RPMI8226 (cell line): ENCODE measurements around the gene NBPF6.
"Not testable (repeated sequence)": the region's sequence is repeated elsewhere in the genome, so short reads cannot be mapped to it uniquely, and the experiment has no call there.

Experiments used
- DNase-seq: peaks from one replicate; pipeline ENCODE4 v3.0.0-alpha.2; 2015

NBPF6 gene, protein sequence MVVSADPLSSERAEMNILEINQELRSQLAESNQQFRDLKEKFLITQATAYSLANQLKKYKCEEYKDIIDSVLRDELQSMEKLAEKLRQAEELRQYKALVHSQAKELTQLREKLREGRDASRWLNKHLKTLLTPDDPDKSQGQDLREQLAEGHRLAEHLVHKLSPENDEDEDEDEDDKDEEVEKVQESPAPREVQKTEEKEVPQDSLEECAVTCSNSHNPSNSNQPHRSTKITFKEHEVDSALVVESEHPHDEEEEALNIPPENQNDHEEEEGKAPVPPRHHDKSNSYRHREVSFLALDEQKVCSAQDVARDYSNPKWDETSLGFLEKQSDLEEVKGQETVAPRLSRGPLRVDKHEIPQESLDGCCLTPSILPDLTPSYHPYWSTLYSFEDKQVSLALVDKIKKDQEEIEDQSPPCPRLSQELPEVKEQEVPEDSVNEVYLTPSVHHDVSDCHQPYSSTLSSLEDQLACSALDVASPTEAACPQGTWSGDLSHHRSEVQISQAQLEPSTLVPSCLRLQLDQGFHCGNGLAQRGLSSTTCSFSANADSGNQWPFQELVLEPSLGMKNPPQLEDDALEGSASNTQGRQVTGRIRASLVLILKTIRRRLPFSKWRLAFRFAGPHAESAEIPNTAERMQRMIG

DNA sequence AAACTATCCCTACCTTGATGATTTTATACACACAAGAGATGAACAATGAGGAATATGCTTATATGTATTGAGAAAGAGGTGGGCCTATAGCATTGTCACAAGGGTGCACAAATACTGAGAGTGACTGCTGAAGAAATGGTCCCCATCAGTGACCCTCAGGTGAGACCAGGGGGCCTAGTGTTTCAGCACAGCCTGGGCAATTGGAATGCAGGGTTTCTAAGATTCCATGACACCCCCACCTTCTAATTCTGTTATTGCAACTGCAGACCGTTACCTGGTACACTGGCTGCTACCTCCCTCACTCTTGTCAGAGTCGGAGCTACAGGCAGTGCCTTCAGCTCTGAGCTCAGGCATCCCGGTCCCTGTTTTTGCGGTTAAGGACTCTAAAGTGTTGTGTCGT, at the start of gene NBPF6:
NBPF6 (plus strand) TSS at position 301 of the 400 bp plus-strand sequence. CDS start 259 bp downstream, outside the sequence.
- DNase-seq, result not testable (repeated sequence)

DNA sequence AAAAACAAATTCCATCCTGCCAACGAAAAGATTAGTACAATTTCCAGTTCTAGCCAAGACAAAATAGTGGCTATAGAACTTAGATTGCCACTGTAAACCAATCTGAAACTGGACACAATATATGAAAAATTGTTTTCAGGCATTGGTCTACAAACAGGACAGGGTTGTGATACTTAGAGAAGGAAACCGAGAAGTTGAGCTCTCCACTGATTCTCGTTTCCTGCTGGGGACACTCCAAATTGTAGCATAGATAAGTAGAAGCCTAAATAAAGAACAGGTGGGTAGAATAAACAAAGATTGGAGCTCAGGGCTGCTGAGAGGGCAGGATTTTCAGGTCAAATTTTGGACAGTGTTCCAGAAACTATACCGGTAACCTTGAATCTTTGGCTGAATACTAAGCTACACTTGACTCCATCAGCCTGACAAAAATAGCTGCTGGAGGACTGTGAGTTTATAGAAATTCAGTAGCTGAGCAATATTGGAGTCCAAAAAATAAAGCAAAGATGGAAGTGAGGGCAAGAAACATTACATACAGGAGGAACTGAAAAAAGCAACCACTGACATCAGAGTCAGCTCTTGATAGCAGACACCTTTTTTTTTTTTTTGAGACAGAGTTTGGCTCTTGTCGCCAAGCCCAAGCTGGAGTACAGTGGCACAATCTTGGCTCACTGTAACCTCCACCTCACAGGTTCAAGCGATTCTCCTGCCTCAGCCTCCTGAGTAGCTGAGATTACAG, 38.9 kb upstream of the NBPF6 start:
- DNase-seq, result not testable (repeated sequence)

DNA sequence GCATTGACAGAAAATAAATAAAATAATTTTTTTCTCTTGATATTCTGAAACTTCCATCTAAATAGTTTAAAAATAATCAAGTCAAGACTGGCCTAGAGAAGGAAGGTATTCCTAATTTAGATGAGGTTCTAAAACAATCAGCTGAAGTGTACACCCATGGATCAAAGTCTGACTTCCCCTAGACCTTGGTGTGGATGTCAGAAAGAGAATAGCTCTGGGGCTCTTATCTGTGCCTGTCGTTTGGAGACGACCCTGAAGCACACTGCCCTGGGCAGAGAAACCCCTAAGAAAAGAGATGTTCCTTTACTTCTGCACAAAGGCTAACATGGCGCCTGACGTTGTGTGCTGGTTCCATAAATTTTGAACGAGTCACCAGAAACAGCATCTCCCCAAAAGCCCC, 30.0 kb upstream of the NBPF6 start:
- DNase-seq, result not testable (repeated sequence)

DNA sequence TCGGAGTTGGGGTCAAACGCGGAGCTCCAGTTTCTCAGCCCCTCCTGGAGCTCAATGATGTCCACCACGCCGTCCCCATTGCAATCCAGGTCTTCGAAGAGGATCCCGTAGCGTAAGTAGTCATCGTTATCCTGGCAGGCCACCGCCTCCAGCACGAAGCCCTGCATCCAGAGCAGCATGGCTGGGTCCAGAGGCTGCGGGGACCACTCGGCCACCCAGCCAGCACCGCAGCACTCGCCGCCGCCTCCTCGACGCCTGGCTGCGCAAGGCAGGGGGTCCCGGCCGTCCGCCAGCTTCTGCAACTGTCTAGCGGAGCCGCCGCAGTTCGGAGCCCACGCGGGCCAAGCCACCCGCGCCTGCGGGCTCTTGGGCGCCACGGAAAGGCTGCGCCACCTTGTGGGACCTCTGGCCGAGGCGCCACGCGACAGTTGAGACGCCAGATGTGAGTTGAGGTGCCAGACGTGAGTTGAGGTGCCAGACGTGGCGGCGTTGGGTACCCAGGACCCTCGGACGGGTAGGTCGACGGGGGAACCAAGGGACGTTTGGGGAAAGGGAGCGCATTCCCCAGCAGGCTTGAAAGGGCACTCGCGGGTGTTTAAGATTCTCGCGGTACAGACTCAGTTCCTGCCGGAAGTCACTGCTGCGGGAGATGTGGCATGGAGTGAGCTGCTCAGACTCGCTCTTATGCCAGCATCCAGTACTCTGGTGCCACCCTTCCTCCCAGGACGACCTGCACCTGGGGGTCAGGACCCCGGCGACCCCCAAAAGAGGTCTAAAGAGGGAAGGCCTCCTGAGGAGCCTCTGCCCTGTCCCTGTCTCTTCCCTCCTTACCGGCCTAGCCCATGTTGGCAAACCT, 28.9 kb upstream of the NBPF6 start:
- not testable (repeated sequence) for DNase-seq

DNA sequence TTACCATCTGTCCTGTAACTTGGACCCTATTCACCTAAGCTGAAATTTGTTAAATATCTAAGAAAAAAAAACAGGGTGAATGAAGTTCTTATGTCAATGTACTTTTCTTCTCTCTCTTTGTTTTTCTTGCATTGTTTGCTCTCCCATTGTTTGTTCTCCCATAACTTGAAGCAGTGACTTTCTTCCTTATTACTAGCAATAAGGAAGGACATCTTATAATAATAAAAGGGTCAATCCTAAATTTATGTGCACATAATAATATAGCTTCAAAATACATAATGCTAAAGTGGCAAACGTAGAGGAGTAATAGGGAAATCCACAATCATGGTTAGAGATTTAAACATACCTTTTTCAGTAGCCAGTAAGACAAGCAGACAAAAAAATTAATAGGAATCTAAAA, 23.3 kb upstream of the NBPF6 start:
- not testable (repeated sequence) for DNase-seq

DNA sequence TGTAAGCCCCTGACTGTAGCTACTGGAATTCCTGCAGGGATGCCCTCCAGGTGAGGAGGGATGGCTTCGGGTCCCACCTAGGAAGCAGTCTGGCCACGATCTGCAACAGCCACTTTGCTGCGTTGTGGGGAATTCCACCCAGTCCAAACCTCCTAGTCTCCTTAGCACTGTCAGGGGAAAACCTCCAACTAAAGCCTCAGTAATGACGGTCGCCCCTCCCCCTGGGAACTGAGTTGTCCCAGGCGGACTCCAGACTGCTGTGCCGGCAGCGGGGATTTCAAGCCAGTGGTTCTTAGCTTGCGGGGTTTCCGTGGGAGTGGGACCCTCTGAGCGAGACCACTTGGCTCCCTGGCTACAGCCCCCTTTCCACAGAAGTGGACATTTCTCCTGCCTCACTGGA, 18.1 kb upstream of the NBPF6 start:
- DNase-seq, result not testable (repeated sequence)

DNA sequence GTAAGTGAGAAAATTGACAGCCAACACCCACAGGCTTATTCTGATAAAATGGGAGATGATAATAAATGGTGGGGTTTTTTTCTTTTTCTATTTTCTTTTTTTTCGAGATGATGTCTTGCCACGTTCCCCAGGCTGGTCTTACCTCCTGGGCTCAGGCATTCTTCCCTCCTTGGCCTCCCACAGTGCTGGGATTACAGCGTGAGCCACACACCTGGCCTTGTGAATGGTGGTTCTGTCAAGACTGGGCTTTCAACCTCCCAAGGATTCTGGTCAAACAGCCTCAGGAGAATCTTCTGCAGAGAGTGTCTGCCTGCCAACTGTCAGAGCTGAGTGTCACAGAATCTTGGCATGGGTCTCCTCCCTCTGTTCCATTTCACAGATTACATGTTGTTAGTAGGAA, 16.7 kb upstream of the NBPF6 start:
- not testable (repeated sequence) for DNase-seq

DNA sequence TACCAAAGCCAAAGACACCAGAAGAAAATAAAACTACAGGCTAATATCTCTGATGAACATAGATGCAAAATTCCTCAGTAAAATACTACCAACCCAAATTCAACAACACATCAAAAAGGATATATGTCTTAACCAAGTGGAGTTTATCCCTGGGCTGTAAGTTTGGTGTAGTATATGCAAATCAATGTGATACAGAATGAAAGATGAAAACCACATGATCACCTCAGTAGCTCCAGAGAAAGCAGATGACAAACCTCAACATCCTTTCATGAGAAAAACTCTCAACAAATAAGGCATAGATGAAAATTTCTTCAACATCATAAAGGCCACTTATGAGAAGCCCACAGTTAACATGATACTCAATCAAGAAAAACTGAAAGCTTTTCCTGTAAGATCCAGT, 11.6 kb upstream of the NBPF6 start:
- DNase-seq, result not testable (repeated sequence)

DNA sequence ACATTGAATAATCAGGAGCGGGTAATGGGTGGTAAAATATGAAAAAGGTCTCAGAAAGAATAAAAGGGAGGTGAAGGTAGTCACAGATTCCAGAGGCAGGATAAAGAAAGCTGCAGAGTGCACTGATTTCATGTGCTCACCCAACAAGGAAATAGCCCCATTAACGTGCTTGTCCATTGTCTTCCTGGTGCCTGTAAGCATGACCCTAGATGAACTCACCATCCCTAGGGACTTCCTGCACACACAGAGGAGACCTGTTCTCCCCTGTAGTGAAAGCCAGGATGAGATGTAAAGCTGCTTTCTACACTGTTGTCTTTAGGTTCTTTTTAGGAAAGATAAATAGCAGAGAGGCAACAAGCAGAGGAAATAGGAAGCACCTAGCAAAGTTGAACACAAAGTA, 4.4 kb downstream of the NBPF6 start:
- DNase-seq, result not testable (repeated sequence)

DNA sequence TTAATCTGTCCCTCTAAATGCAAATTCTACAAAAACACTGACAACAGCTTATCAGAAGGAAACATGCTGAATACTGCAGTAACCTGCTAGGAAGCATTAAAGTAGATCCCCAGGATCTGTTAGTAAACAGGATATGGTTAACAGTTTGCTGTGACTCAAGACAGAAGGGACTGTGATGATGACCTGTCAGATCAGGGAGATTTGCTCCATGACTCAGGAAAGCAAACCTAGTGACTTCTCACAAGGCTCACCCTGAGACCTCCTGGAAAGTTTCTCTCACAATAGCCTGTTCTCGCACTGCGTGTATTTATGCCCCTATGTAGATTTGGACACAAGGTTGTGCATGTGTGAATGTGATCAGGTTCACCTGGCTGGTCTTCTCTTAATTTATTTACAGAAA, 8.5 kb downstream of the NBPF6 start:
- DNase-seq, result not testable (repeated sequence)

DNA sequence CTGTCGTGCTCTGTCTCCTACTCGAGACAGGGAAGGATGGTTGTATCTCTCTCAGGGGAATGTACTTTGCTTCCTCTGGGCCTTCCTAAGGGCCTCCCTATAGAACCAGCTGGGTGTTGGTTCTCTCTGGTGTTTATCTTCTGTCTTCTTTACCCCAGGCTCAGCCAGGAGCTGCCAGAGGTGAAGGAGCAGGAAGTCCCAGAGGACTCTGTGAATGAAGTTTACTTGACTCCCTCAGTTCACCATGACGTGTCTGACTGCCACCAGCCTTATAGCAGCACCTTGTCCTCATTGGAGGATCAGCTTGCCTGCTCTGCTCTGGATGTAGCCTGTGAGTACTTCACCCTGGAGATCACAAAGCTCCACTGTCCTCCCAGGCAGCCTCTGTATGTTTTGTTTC, 11.6 kb downstream of the NBPF6 start:
- DNase-seq, result not testable (repeated sequence)

DNA sequence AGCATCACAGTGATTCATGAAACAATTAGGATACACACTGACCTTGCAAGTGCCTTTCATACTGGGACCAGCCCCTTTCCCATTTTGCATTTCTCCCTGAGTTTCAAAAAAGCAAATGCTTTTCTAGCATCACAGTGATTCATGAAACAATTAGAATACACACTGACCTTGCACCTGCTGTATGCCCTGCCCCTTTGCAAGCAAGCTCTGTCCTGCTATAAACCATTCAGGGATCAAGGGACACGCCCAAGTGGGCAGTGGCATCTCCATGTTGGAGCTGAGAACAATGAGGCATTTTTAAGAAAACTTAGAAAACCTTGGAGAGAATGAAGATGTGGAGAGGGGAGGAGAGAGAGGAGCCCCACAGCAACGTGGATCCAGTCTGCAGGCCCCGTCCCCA, 13.8 kb downstream of the NBPF6 start:
- DNase-seq, result not testable (repeated sequence)

DNA sequence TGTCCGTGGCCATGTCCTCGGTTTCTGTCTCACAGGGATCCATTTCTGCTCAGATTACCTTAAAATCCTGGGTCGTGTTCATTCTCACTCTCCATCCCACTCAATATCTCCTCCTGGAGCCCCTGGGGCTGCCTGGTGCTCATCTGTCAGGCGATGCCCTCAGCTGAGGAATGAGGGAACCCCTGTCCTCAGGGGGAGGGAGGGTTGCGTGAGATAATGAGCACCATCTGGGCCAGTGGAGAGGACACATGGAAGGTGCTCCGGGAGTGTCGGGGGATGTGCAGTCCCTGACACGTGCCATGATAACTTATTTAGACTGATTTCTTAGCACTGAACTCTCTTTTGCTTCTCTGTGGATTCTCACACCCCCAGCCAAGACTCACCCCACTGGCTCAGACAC, 16.0 kb downstream of the NBPF6 start:
- DNase-seq, result not testable (repeated sequence)

DNA sequence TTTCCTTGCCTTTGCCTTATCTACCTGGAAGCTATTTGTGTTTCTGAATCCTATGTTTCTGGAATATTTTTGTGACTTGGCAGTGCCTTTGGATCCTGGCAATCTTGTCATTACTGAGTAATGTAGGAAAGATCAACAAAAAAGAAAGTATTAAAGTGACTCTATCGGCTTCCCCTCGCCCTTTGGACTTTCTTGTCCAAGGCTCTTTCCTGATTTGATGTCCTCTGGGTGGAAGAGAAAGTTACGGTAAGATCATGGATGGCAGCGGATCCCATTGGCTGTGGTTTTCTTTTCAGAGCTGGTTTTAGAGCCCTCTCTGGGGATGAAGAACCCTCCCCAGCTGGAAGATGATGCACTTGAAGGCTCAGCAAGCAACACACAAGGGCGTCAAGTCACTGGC, 17.0 kb downstream of the NBPF6 start:
- DNase-seq, result not testable (repeated sequence)

DNA sequence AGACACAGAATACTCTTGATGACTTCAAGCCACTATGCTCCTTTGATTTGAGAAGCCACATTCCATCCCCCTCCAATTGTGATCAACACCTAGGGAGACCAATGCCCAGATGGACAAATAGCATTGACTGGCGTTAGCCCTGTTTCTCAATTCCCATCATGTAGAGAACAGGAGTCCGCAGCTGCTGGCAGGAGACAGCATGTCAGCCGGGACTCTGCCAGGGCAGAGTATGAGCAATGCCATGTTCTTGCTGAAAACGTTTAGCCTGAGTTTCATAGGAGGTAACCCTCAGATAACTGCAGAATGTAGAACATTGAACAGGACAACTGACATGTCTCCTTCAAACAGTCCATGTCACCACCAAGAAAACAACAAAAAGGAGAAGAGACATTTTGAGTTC, 20.6 kb downstream of the NBPF6 start:
- DNase-seq, result not testable (repeated sequence)

DNA sequence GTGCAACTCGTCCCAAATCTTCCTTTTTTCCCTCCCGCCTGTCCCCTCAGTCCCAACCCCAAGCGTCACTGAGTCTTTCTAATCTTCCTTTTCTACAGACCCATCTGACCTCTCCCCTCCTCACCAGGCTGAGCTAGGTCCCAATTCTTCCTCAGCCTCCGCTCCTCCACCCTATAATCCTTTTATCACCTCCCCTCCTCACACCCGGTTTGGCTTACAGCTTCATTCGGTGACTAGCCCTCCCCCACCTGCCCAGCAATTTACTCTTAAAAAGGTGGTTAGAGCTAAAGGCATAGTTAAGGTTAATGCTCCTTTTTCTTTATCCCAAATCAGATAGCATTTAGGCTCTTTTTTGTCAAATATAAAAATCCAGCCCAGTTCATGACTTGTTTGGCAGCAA, 24.4 kb downstream of the NBPF6 start:
- not testable (repeated sequence) for DNase-seq

DNA sequence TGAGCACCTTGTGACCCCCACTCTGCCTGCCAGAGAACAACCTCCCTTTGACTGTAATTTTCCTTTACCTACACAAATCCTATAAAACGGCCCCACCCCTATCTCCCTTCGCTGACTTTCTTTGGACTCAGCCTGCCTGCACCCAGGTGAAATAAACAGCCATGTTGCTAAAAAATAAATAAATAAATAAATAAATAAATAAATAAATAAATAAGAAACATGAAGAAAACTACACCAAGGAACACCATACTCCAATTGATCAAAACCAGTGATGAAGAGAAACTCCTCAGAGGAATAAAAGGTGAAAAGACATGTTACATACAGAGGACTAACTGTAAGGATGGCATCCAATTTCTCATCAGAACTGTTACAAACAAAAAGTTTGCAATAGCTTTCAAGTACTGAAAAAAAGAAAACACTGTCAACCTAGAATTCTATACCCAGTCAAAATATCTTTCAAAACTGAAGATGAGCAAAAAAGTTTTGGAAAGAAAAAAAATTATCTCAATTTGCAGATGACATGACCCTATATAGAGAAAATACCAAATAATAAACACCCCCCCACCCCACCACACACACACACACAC, 28.4 kb downstream of the NBPF6 start:
- no peak for DNase-seq

DNA sequence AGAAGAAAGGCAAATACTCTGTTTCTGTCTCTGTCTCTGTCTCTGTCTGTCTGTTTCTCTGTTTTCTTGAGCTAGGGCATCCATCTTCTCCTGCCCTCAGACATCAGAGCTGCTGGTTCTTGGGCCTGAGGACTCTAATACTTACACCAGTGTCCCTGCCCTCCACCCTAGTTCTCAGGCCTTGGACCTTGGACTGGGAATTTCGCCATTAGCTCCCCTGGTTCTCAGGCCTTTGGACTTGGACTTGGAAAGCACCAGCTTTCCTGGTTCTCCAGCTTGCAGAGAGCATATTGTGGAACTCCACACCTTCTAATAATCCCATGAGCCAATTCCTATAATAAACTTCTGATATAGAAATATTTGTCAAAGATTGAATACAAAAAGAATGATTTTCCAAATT, 32.6 kb downstream of the NBPF6 start:
- DNase-seq, result no peak

DNA sequence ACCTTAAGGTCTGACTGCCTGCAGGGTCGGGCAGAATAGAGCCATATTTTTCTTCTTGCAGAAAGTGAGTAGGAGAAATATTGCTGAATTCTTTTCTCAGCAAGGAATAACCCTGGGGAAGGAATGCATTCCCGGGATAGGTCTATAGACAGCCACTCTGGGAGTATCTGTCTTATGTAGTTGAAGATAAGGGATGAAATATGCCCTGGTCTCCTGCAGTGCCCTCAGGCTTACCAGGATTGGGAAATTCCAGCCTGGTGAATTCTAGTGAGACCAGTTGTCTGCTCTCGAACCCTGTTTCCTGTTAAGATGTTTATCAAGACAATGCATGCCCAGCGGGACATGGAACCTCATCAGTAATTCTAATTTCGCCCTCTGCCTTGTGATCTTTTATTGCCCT, 35.8 kb downstream of the NBPF6 start:
- DNase-seq, result not testable (repeated sequence)

DNA sequence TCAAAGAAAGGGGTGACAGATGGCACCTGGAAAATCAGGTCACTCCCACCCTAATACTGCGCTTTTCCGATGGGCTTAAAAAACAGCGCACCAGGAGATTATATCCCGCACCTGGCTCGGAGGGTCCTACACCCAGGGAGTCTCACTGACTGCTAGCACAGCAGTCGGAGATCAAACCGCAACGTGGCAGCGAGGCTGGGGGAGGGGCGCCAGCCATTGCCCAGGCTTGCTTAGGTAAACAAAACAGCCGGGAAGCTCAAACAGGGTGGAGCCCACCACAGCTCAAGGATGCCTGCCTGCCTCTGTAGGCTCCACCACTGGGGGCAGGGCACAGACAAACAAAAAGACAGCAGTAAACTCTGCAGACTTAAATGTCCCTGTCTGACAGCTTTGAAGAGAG, 36.6 kb downstream of the NBPF6 start:
- DNase-seq, result not testable (repeated sequence)

DNA sequence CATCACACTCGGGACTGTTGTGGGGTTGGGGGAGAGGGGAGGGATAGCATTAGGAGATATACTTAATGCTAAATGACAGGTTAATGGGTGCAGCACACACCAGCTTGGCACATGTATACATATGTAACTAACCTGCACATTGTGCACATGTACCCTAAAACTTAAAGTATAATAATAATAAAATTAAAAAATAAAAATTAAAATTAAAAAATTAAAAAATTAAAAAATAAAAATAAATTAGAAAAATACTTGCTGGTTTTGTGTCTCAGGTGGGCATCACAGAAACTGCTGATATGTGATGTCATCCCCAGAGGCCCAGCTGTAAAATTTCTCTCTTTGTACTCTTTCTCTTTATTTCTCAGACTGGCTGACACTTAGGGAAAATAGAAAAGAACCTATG, 44.9 kb downstream of the NBPF6 start:
- DNase-seq, result not testable (repeated sequence)

DNA sequence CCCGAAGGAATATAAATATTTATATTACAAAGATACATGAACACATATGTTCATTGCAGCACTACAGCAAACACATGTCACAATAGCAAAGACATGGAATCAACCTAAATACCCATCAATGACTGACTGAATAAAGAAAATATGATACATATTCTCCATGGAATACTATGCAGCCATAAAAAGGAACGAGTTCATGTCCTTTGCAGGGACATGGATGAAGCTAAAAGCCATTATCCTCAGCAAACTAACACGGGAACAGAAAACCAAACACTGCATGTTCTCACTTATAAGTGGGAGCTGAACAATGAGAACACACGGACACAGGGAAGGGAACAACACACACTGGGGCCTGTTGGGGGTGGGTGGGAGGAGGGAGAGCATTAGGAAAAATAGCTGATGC, 46.7 kb downstream of the NBPF6 start:
- DNase-seq, result not testable (repeated sequence)
